MG63 (cell line): ENCODE results near the gene GPALPP1. TPM values are rescaled to one million over a fixed set of nuclear protein-coding genes. Genes with fewer than 3 reads are reported as not detected.

ENCODE experiments used
- total RNA-seq: library from RNA; depleted of rRNA; stranded (reverse); fragments of >200 nt; shearing (Covaris generic); gene quantifications from 2 replicates; pipeline ENCODE4 v1.2.3, GENCODE V29; 2014; ENCODE audit warnings: low replicate concordance; rRNA removed

Gene GPALPP1
- total RNA-seq, 1 experiment from 2014 or later, result 27.3 TPM

Other genes with a start within 250 kb of the GPALPP1 start
- gene NUFIP1, start 67 bp upstream of the GPALPP1 start, total RNA-seq, result 6.1 and 6.7 TPM in 2 replicates
- 64.5 and 73.7 TPM in 2 replicates for gene GTF2F2, start 131.0 kb downstream of the GPALPP1 start, total RNA-seq
- gene KCTD4, start 211.5 kb downstream of the GPALPP1 start, total RNA-seq, result not detected in 2 replicates